ENCODE results near the gene EVI5L.

DNA sequence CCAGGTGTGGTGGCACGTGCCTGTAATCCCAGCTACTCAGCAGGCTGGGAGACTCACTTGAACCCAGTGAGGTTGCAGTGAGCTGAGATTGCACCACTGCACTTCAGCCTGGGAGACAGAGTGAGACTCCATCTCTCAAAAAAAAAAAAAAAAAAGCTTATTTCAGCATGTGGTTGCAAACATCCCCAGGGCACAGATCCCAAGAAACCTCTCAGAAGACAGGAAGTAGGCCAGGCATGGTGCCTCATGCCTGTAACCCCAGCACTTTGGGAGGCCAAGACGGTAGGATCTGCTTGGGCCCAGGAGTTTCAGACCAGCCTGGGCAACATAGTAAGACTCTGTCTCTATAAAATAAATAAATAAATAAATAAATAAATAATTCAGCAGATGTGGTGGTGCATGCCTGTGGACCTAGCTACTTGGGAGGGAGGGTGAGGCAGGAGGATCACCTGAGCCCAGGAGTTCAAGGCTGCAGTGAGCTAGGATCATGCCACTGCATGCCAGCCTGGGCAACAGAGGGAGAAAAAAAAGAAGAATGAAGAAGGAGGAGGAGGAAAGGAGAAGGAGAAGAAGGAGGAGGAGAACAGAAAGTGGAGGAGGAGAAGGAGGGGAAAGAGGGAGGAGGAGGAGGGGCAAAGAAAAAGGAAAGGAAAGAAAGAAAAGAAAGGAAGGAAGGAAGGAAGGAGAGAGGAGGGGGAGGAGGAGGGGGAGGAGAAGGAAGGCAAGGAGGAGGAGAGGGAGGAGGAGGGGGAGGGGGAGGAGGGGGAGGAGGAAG, 54.0 kb downstream of the EVI5L start:
- TF ChIP-seq, protein P1, sequence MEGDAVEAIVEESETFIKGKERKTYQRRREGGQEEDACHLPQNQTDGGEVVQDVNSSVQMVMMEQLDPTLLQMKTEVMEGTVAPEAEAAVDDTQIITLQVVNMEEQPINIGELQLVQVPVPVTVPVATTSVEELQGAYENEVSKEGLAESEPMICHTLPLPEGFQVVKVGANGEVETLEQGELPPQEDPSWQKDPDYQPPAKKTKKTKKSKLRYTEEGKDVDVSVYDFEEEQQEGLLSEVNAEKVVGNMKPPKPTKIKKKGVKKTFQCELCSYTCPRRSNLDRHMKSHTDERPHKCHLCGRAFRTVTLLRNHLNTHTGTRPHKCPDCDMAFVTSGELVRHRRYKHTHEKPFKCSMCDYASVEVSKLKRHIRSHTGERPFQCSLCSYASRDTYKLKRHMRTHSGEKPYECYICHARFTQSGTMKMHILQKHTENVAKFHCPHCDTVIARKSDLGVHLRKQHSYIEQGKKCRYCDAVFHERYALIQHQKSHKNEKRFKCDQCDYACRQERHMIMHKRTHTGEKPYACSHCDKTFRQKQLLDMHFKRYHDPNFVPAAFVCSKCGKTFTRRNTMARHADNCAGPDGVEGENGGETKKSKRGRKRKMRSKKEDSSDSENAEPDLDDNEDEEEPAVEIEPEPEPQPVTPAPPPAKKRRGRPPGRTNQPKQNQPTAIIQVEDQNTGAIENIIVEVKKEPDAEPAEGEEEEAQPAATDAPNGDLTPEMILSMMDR (IDR thresholded peaks at IDR 0.05) = no peak
- TF ChIP-seq POLR2A (IDR thresholded peaks at IDR 0.05) = no peak
